Activated CD8-positive, alpha-beta memory T cell treated with anti-CD3 and anti-CD28 coated beads for 4 hours (primary cell): ENCODE measurements around the gene KCND2.

Experiments used
- DNase-seq, 2 donors: peaks; one replicate each; pipeline ENCODE4 v3.0.0-alpha.2; 2020; ENCODE audit warnings: low read depth in 2 of 2

The KCND2 gene

DNA sequence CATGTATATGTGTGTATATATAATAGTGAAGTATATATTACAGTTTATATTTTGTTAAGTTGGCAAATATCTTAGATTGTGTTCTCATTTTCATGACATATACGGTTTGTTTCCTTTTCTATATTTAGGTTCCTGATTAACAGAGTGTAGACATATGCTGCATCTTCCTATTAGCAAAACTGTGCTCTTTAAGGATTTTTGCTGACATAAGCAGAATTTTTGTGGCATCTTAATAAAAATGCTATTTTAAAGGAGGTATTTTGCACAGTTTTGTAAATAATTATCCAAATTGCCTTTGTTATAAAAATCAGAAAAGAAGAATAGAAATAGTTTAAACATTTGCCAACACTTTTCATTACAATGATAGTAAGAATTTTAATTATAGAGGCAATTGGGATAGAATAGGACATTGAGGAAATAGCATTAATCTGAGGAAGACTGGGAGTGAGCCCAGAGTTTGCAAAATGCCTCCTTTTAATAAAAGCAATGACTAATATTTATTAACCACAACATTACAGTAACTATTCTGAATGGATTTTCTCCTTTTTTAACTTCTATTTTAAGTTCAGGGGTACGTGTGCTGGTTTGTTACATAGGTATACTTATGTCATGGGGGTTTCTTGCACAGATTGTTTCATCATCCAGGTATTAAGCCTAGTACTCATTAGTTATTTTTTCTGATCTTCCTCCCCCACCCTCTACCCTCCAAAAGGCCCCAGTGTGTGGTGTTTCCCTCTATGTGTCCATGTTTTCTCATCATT, 38.2 kb downstream of the KCND2 start:
- DNase-seq: no peak

DNA sequence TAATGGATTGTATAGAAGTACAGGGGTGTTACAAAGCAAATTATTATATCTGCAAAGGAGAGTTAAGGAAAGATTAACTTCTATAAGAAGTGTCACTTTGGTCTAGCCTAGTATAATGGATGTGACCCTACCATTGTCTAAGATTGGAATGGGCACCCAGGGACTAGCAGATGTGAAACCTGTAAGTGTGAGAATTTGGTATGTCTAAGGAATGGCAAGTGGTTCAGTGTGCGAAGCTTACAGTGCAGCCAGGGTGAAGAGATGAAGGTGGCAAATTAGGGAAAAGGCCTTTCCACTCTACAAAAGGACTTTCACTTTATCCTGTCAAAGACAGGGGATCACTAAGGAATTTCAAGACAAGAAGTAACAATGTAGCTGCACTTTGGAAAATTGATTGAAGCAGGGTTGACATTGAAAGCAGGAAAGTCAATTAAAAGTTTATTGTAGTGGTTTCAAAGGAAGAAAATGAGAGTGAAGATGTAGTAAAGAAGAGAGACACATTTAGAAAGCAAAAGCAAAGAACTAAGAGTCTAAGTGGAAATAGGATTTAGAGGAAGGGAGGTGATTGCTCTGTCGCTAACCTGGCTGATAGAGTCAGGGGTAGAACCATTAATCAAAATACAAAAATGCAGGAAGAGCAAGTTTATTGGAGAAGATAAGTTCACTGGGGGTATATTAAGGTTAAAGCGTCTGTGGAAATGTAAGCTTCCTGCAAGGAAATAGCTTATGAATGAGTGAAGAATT, 47.4 kb downstream of the KCND2 start:
- no peak for DNase-seq

DNA sequence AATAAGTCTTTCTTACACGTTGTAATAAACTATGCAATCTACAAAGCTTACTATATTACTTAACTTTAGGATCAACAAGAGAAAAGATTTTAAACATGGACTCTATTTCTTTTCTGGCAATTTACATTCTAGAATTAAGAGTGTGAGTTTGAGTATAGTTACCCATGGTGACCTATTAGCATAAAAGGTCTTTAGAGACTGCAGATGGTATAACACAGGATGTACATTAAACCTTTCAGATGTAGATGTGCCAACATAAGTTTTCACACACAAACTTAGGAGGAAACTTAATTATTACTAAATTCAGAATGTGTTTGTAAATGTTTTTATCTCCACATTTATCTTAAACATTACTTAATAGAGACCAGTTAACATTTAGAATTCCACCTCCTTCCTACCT, 54.1 kb downstream of the KCND2 start:
- no peak for DNase-seq

DNA sequence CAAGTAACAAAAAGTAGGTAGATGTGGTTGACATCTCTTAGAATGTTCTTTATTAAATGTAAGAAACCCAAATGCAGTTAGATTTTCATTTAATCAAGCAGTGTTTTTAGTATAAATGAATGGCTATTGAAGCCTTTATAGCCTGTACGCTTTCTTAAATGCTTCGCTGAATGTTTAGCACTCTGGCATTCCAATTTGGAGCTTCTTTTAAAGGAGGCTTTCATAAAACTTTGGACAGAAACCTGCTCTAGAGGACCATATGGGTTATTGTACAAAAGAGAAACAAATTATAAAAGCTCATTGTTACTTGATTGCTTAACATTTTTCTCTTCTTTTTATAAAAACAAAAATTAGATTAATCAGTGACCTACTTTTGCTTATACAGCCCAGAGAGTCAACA, 59.5 kb downstream of the KCND2 start:
- no peak for DNase-seq

DNA sequence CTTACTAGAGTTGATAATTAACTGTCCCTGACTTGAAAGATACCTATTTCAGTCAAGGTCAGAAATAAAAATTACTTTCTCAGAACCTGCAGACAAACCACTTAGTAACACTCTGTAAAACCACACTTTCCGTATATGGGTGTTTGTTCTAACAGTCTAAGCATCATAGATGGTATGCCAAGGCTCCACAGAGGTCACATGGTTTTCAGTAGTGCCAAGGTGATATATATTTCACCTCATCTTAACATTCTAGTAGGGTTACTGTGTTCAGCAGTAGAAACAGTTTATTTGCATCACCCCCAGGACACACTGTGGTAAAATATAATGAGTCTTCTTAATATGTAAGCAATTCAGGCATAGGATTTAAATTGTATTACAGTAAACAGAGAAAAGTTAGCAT, 61.5 kb downstream of the KCND2 start:
- DNase-seq: no peak

DNA sequence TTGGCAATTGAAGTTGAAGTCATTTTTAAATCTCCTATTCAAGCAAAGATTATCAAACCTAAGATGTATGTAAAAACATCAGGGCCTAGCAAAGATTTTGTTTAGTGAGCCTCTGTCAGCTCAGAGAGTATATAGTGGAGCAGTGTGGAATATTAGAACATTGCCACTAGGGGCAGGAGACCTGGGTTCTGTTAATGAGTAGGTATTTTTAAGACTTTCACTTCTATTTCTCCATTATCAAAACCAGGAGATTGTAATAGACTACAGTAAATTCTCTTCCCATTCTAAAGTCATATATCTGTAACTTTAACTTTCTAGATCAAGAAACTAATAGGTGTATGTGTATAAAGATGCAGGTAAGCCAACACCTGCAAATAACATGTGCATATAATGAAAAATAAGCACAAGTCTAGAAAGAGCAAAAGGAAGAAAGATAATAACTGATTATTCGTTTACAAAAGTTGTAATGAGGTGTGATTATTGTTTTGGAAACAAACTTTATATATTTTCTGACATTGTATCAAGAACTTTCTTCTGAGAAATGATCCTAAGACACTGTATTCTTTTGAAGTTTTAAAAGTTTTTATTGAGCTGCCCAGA, 64.4 kb downstream of the KCND2 start:
- DNase-seq: no peak

DNA sequence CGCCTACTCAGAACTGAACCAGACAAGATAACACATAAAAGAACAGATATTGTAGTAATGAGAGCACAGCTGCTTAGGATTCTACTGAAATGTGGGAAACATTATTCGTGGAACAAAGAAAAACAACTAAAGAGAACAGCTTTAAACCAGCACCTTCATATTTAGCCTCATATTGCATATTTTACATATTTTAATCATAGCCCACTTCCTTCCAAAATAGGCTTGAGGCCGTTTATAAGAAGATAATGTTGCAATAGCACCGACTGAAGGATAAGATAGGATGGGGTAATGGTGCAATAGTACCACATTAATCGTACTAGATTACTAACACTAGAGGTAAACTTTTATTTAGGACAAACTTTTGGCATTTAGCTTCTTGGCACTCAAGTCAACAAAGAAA, 71.3 kb downstream of the KCND2 start:
- DNase-seq: no peak

DNA sequence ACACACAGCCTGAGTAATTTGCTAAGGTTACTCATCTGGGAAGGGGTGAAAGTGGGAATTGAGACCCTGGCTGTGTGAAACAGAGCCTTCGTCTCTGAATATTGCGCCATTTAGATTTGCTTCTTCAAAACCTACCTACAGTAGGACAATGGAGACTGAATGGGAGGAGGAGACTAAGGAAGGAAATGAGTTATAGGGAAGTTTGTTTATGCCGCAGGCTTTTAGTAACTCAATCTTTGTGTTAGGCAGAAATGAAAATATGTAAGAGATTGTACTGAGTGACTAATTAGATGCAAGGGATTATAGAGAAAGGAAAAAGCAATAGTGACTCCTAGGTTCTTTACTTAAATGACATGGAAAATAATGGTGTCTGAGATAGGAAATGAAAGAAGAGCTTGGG, 80.2 kb downstream of the KCND2 start:
- DNase-seq: no peak

DNA sequence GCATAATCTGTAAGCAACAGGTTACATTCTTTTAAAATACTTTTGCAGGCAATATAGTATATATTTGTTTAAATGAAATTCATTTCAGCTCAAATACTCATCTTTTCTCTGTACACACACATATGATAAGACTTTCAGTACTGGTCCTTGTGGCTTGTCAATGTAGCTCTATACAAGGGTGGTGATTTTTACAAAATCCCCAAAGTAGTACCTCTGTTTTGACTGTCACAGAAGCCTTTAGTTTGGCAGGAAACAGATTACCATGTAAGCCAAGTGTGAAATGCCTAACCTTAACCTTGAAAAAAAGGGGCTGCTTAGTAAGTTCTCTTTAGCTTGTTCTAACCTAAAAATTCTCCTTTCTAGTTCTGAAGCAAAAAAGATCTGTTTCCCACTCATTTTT, 87.9 kb downstream of the KCND2 start:
- no peak for DNase-seq

DNA sequence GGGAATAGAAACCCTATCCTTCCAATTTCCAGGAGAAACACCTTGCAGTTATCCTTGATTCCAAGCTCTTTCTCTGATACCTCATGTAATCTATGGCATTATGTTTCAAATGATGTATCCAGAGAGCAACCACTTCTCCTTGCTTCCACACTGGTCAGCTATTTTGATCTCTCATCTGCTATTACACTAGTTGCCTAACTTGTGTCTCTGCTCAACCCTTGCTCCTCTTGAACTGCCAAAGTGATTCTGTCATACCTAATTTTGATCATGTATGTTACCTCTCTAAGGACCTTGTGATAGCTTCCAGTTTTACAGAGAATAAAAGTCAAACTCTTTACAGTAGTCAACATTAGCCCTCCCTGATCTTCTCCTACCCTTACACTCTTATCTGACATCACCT, 90.4 kb downstream of the KCND2 start:
- no peak for DNase-seq

DNA sequence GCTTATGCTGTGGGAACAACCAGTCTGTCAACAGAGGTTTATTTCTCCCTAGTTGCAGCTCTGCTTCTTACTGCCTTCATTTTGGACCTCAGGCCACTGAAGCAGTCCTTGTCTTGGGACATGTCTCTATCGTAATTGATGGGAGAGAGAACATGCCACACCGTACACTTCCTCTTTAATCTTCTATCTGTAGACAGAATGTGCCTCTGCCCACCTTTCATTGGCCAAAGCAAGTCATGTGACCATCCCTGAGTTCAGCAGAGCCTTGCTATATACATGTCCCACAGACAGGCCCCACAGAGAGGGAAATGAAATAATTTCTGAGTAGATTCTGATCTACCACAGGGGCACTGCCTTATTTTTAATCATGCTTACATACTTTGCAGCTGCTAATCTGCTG, 98.0 kb downstream of the KCND2 start:
- no peak for DNase-seq

DNA sequence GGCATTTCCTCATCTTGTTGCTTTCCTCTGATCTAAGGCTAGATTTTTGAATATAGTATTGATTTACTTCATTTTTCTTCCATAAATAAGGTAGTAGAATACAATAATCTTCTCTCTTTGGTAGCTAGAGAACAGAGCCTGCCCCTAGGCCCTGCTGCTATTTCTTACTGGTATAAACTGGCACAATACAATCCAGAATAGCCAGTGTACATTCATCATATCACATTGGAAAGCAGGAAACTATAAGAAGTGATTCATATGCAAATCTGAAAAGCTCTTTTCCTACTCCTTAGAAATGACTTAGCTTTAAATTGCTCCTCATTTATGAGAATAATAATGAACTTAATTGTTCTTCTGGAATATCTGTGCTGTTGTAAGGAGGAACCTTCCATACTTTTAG, 100.2 kb downstream of the KCND2 start:
- DNase-seq: no peak

DNA sequence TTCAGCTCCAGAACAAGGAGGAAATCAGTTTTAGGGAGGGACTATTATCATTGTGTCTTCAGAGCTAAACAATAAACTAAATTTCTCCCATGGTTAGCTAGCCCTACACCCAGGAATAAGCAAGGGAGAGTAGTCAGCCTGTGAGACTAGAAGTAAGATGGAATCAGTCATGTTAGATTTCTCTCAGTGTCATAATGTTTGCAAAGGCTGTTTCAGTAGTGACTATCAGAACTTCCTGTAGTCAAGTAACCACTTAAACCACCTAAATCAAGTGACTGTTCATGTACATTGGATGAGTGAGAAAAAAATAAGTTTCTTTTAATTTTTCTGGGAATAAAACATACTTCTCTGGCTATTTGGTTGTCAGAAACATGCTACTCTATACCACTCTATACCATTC, 121.6 kb downstream of the KCND2 start:
- DNase-seq: no peak

DNA sequence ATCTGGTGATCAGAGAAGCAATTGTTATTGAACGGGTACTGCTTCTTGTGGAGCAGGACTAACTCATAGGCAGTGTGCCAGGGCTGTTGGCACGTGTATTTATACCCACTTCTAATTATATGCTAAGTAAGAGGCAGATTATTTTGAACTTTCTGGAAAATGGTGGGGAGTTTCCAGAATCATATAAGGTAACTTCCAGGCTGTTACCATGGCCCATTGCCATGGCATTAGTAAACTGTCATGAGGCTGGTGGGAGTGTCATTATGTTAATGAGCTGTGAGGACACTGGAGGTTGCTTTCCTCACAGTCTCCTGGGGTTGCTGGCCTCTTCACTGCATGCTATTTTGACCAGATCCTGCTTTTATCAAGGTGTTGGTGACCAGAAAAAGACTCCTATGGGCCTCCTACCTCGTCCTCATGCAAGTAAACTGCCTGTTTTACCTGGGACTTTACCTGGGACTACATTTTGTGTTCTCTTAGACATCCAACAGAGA, 122.6 kb downstream of the KCND2 start:
- DNase-seq: no peak

DNA sequence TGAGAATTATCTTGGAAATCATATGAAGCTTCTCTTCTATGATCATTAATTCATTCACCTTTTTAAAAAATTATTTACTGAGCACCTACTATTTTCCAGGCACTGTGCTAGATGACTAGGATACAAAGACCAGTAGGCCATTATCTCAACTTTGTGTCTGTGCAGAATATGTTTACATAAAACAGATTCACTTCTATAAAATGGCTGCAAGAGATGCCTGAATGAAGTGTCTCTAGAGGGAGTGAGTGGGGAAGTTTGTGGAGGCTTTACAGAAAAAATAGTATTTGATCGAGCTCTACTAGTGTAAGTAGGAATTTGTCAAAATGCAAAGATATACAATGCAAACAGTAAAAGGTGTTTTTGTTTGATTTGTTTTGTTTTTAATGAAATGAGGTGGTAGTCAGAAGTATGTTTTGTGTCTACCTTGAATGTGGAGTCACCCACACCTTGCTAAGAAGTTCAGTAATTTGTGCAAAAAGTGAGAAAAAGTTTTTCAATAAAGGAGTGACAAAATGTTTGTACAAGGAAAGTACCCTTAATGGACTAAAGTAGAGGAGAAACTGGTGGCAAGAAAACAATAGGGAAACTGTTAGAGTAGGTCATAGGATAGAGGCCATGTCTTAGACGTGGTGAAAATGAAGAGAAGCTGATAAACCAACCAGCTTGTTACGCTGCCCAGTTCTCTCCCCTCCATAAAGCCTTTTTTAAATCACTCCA, 125.5 kb downstream of the KCND2 start:
- no peak for DNase-seq

DNA sequence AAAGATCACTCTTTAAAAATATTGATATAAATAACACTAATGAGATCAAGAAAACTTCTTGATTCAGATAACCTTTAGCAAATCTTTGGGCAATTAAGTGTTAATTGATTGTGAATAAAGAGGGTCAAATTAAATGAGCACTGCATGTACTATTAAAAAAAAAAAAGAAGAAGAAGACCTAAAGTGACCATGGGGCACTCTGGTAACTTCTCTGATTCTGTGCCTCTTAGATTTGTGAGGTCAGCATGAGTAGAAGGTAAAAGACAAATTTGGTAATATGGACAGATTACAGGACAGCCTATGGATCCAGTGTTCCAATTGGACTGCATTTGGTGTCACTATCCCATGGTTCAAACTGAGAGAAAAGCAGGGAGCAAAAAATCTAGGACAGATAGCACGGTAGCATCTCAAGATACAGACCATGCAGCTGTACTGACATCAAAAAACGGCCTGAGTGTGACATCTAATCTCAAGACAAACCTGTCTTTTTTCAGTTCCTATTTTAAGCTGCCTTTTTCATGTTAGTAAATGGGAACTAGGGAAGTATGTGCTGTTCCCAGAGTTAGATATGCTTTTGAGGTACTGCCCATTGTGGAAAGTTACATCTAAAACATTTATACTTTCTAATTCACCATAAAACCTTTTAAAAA, 128.0 kb downstream of the KCND2 start:
- DNase-seq: no peak

DNA sequence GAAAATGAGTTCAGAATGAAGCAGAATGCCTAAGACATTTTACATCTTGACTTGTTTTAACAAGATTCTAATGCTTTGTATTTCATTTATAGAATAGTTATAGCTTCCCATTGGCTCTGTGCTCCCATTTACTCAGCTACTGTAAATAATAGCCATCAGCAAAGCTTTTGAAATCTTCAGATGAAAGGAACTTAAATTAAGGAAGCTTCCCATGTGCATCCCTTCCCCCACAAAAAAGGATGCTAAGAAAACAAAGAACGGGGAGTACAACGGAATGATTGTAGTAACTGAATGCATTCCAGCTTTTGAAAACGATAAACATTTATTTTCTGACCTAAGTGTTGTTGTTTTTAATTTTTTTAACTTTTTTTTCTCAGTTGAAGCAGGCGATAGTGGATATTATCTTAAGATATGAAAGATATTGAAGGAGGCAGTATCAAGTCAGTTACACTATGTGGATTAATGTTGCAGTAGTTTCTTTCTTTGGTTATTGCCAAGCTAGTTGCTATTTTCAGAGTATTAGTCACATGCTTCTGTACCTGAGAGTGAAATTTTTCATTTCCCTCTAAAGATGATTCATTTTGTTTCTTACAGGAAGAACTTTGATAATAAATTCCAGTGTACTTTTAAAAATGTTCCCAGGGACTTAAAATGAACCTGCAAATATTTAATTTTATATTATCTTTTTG, 129.2 kb downstream of the KCND2 start:
- DNase-seq: no peak

DNA sequence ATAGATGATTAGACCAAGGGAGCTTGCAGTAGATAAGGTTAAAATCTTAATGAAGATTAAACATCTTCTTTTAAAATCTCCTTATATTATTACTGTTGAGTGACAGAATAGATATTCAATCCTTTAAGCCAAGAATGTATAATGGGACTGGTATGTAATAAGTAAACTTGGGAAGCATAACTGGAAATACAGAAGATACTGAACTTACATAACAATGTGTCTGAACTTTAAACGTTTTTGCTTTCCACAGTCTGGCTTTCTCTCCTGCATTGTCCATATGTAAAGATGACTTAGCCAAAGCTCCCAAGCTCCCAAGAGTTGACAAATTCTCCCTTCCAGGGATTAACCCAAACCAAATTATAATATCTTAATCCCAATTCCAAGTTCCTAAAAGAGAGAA, 129.8 kb downstream of the KCND2 start:
- DNase-seq: no peak

DNA sequence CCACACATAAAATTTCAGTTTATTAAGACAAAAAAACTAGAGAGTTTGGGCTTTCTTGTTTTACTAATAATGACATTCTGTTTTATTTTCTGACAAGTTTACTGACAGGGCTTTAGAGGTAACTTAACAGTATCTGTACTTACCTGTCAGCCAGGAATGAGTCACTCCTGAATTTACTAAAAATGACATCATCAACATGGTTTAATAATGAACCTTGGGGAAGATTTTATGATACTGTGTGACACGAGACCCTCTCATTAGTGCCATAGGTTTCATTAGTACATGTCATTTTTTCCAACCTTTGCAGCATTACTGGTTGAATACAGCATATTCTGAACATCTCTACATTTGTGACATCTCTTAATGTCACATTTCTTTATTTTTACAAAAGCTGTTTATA, 131.1 kb downstream of the KCND2 start:
- no peak for DNase-seq

DNA sequence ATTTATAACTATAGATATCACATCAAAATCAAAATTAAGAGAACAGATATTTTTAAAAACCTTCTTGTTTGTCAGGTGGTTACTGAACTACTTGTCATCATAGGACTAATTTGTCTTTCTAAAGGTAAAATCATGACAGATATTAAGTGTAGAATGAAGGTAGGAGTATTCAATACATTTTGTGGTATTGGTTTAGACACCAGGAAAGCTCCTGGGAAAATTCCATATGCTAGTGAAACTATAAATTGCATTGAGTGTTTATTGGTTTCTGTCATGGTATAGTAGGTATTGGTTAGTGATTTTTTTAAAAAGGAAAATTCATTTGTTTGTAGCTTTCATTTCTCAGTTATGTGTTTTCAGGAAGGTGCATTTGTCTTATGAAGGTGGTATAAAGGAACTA, 132.7 kb downstream of the KCND2 start:
- DNase-seq: no peak

DNA sequence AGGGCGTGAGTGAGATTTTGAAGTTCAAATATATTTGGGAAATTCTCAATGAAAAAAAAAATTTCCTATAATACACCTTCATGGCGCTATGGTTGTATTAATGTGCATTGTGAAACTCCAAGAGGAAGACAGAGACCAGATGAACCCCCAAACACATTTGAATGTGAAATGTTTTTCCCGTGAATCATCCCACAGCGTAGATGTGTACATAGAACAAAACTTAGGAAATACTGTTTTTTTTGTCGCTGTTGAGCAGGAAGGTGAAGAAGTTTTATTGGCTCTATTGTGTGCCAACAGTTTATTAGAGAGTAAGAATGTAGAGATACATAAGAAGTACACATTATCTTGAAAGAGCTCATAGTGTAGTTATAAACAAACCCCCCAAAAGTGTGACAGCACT, 134.0 kb downstream of the KCND2 start:
- no peak for DNase-seq
